Body of pancreas (tissue), 4 donors: ENCODE measurements around the gene RFX4. TPM values are rescaled to one million over a fixed set of nuclear protein-coding genes. Genes with fewer than 3 reads are reported as not detected.
A peak's percentile ranks its signal among the peaks of the same experiment; 100 is the strongest.

ENCODE experiments used
- ATAC-seq: fragments of 150-250 bp; one replicate; pipeline ENCODE4 v1.9.1; 2016
- DNase-seq, 4 donors: peaks; one replicate each; pipeline ENCODE4 v3.0.0-alpha.2; 2019
- H3K27ac ChIP-seq, 4 donors: fragments of 200-600 bp; sonication (generic); 1 replicate in 3 of 4; 2 replicates in 1 of 4; pipeline versions ENCODE4 v1.5.1 to v1.6.1; 2016 to 2019; ENCODE audit warnings: mild to moderate bottlenecking in 1 of 4, mixed read lengths in 1 of 4, moderate library complexity in 1 of 4
- H3K27me3 ChIP-seq, 2 donors: fragments of 200-600 bp; sonication (generic); one replicate each; pipeline ENCODE4 v1.6.0; 2016; ENCODE audit warnings: mild to moderate bottlenecking in 1 of 2
- H3K36me3 ChIP-seq, 2 donors: fragments of 200-600 bp; sonication (generic); replicated peaks in 1 of 2; 2 replicates each; pipeline ENCODE4 v1.5.1; 2016; ENCODE audit warnings: low read depth in 2 of 2; ENCODE audit not compliant: insufficient read depth in 1 of 2
- H3K4me1 ChIP-seq: fragments of 200-600 bp; sonication (generic); one replicate; pipeline ENCODE4 v1.6.0; 2016
- H3K4me3 ChIP-seq, 2 donors: fragments of 200-600 bp; sonication (generic); 1 replicate in 1 of 2; 2 replicates in 1 of 2; pipeline ENCODE4 v1.5.1; 2016 to 2019
- H3K9me3 ChIP-seq, 3 donors: fragments of 200-600 bp; sonication (generic); 1 replicate in 2 of 3; 2 replicates in 1 of 3; pipeline ENCODE4 v1.5.1; 2016
- CTCF ChIP-seq, 7 experiments: fragments of 450-650 bp in 4 of 7; fragments of 200-600 bp in 3 of 7; sonication (generic) in 3 of 7; IDR thresholded peaks; one replicate each; pipeline ENCODE4 v1.5.1; 2016 to 2019; ENCODE audit warnings: antibody characterized with exemption in 7 of 7
- POLR2A ChIP-seq, 3 donors: fragments of 450-650 bp; IDR thresholded peaks; one replicate each; pipeline ENCODE4 v1.6.1; 2016; ENCODE audit warnings: antibody characterized with exemption in 3 of 3, mild to moderate bottlenecking in 2 of 3
- WGBS, 2 donors: methylation state at CpG; one replicate each; pipeline ENCODE4 v1.1.5; 2017; 5-methylcytosine and 5-hydroxymethylcytosine counted together
- intact Hi-C: fragments of 100-400 bp; cut with DNase I; formaldehyde crosslinking; loops from one replicate; pipeline ENCODE4 v1.15.1; 2023
- total RNA-seq, 2 donors: library from RNA; depleted of rRNA; stranded (reverse); fragments of >200 nt; gene quantifications; one replicate each; pipeline ENCODE4 v1.1.0, GENCODE V29; 2016

The RFX4 gene
- total RNA-seq, 2 donors from 2014 or later: not detected

GRCh38 chr12:106625976-106626375 is 43.2 kb downstream of the RFX4 start:
- Histone ChIP-seq H3K9me3 (peaks cover 0 to 2% (median 0%) of the 10 kb centered on the region in 3 donors), H3K27ac (no peak overlapping the region), H3K27me3 (no peaks in the 10 kb centered on the region), H3K4me3 (no peak overlapping the region), H3K36me3 (no peaks in the 10 kb centered on the region), H3K4me1 (peaks cover 3% of the 10 kb centered on the region)
- no peak for ATAC-seq
- intact Hi-C loops: no loop called here
- no peak for DNase-seq
- TF ChIP-seq CTCF (IDR thresholded peaks at IDR 0.05) (no peak), POLR2A (IDR thresholded peaks at IDR 0.05) (no peak)

DNA sequence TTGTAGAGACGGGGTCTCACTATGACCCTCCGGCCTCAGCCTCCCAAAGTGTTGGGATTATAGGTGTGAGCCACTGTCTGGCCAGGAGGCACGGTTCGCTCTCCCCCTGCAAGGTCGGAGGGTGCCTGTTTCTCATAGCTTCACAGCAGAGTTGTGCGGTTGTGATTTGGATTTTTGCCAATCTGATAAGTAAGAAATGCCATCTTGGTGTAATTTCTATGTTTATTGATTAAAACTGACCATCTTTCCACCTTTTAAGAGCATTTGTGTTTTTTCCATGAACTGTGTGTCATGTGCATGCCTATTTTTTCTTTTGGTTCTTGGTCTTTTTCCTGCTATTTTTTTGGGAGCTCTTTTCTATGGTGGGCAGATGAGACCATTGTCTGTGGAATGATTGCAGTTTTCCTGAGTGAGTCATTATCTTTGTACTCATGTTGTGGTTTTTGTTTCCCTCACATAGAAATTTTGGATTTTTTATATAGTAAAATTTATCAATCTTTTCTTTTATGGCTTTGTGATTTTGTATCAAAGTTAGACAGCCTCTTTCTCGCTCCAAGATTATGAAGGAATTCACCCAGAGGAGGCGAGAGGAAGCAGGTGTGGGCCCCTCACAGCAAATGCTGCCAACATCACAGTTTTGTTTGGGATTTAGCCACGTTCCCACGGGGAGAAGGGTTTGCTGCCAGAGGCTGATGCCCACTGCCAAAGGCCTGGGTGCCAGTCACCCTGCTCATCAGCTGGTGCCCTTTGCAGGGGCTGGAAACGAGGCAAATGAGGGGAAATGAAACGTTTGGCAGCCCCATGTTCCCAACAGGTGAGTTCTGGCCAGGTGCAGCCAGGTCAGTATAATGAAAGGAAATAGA is 47.2 kb downstream of the RFX4 start:
- Histone ChIP-seq H3K4me1 (peaks cover 12% of the 10 kb centered on the region), H3K27ac (peak overlapping the region in 3 of 4 donors; percentile 33 to 81 (median 66)), H3K9me3 (no peaks in the 10 kb centered on the region), H3K27me3 (no peaks in the 10 kb centered on the region), H3K36me3 (no peaks in the 10 kb centered on the region), H3K4me3 (no peak overlapping the region)
- intact Hi-C loops: no loop called here
- no peak for TF ChIP-seq CTCF (IDR thresholded peaks at IDR 0.05)
- DNase-seq (no peak), ATAC-seq (no peak)
- 32 to 34% methylated on average over 12 of the region's 12 CpGs for WGBS, 2 donors

- H3K27me3 ChIP-seq: no peaks in the 10 kb centered on the region
- DNase-seq: no peak
- no peak for ATAC-seq
- no peak overlapping the region for H3K4me3 ChIP-seq
- peak overlapping the region in 3 of 4 donors; percentile 38 to 81 (median 76) for H3K27ac ChIP-seq
- intact Hi-C loops: no loop called here
- WGBS, 2 donors: 57 to 60% methylated on average over 3 of the region's 3 CpGs
- no peaks in the 10 kb centered on the region for H3K36me3 ChIP-seq
- TF ChIP-seq CTCF (IDR thresholded peaks at IDR 0.05): no peak
- no peak for TF ChIP-seq POLR2A (IDR thresholded peaks at IDR 0.05)
- no peaks in the 10 kb centered on the region for H3K9me3 ChIP-seq
- peaks cover 12% of the 10 kb centered on the region for H3K4me1 ChIP-seq
Observed at GRCh38 chr12:106631150-106631549, 48.3 kb downstream of the RFX4 start.

DNA sequence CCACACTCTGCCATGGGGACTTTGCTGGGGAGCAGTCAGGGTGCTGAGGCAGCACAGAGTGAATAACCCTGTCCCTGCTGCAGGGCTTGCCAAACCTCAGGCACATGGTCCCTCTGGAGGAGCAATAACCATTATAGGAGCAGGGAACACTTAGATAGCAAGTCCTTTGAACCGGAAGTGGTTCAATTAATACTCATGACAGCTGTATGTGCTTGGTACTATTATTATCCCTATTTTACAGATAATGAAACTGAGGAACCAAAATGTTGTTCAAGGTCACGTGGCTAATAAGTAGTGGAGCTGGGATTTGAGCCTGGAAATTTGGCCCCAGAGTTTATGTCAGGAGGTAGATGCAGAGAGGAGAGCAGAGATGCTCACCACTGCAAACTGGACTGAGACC is 49.0 kb downstream of the RFX4 start:
- peak overlapping the region in 3 of 4 donors; percentile 38 to 81 (median 76) for H3K27ac ChIP-seq
- WGBS, 2 donors: 37 to 41% methylated on average over 2 of the region's 2 CpGs
- peaks cover 12% of the 10 kb centered on the region for H3K4me1 ChIP-seq
- H3K27me3 ChIP-seq: no peaks in the 10 kb centered on the region
- no peak for ATAC-seq
- TF ChIP-seq POLR2A (IDR thresholded peaks at IDR 0.05) (no peak), CTCF (IDR thresholded peaks at IDR 0.05) (no peak)
- intact Hi-C loops: no loop called here
- no peaks in the 10 kb centered on the region for H3K36me3 ChIP-seq
- DNase-seq: no peak
- H3K9me3 ChIP-seq: no peaks in the 10 kb centered on the region
- H3K4me3 ChIP-seq: no peak overlapping the region
